ENCODE measurements around the gene MAPT.

GRCh38 chr17:45904866-45905265, 10.5 kb downstream of the MAPT start:
- TF ChIP-seq TCF7L2 (IDR thresholded peaks at IDR 0.05; ENCODE audit: borderline replicate concordance, extremely low read depth, insufficient read depth, insufficient read length) (no peak), EZH2 (IDR thresholded peaks at IDR 0.05) (no peak), EZH2phosphoT487 (IDR thresholded peaks at IDR 0.05; ENCODE audit: borderline replicate concordance) (no peak), RAD21 (IDR thresholded peaks at IDR 0.05; ENCODE audit: low read depth) (no peak), SP1 (IDR thresholded peaks at IDR 0.05; ENCODE audit: low read depth) (no peak), CEBPB (IDR thresholded peaks at IDR 0.05; ENCODE audit: low read depth) (no peak), POLR2AphosphoS5 (IDR thresholded peaks at IDR 0.05; ENCODE audit: low read depth, low read length) (no peak), SRF (IDR thresholded peaks at IDR 0.05; ENCODE audit: low read depth) (no peak), ZNF274 (IDR thresholded peaks at IDR 0.05; ENCODE audit: low read depth, low read length) (no peak)
- TF ChIP-seq, protein P1, sequence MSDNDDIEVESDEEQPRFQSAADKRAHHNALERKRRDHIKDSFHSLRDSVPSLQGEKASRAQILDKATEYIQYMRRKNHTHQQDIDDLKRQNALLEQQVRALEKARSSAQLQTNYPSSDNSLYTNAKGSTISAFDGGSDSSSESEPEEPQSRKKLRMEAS (IDR thresholded peaks at IDR 0.05), result no peak
- TF ChIP-seq, protein P2, sequence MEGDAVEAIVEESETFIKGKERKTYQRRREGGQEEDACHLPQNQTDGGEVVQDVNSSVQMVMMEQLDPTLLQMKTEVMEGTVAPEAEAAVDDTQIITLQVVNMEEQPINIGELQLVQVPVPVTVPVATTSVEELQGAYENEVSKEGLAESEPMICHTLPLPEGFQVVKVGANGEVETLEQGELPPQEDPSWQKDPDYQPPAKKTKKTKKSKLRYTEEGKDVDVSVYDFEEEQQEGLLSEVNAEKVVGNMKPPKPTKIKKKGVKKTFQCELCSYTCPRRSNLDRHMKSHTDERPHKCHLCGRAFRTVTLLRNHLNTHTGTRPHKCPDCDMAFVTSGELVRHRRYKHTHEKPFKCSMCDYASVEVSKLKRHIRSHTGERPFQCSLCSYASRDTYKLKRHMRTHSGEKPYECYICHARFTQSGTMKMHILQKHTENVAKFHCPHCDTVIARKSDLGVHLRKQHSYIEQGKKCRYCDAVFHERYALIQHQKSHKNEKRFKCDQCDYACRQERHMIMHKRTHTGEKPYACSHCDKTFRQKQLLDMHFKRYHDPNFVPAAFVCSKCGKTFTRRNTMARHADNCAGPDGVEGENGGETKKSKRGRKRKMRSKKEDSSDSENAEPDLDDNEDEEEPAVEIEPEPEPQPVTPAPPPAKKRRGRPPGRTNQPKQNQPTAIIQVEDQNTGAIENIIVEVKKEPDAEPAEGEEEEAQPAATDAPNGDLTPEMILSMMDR (IDR thresholded peaks at IDR 0.05 in 2 of 3, conservative IDR thresholded peaks at IDR 0.05 in 1 of 3; ENCODE audit: borderline replicate concordance in 1 of 3, insufficient read depth in 1 of 3, low read depth in 2 of 3, low read length in 2 of 3), result no peak

All from HCT116 (cell line).